ENCODE results near the gene NPHS1.

The NPHS1 gene

DNA sequence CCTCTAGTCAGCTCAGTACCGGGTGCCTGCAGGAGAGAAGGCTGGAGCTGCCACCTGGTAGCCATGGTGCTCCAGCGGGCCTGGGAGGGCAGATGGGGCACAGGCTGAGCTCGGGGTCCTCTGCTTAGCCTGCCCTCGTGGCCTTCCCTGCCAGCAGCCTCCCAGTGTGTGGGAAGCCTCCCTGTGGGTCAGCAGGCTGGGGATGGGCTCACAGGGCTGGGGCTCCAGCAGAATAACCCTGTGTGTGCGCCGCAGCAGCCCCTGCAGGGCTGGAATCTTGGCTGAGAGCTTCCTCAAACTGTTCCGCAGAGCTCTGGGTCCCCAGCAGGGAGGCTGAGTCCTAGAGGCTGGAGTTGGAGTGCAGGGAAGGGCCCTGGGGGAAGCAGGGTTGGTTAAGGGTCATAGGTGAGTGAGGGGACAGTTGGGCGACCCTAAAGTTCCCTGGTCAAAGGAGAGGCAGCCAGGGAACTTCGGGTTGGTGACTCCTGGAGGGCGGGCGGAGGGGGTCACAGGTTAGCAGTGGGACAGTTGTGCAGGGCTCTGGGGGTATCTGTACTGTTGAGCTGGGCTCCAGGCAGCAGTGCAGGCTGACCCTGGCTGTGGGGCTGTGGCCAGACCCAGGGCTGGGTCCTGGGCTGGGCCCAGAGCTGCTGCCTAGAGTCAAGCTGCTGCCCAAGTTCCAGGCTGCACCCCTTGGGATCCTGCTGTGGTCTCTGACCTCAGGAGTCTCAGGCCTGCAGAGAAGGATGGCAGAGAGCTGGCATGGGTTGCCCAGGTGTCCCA, 62.9 kb downstream of the NPHS1 start:
- no peak for DNase-seq (ENCODE audit: low read depth in 2 of 2)

DNA sequence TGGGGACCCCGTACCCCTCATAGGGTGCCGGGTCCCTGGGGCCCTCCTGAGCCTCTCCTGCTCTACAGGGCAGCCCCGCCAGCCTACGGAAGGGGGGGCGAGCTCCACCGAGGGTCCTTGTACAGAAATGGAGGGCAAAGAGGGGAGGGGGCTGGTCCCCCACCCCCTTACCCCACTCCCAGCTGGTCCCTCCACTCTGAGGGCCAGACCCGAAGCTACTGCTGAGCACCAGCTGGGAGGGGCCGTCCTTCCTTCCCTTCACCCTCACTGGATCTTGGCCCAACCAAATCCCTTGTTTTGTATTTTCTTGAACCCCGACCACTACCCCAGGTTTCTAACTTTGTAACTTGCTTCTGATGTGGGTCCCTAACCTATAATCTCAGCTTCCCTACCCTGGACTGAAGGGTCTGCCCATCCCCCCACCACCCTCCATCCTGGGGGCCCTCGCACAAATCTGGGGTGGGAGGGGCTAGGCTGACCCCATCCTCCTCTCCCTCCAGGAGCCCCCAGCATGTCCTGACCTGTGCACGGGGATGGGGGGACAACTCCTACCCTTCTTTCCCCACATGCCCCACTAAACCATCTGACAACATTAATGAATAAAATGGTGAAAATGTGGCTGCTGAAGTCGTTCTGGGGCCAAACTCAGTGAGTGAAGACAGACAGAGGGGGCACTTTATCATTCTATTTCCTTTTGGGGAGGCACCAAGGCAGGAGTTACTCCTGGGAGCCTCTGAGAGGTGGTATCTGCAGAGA, 63.9 kb downstream of the NPHS1 start:
- no peak for DNase-seq (ENCODE audit: low read depth in 2 of 2)

DNA sequence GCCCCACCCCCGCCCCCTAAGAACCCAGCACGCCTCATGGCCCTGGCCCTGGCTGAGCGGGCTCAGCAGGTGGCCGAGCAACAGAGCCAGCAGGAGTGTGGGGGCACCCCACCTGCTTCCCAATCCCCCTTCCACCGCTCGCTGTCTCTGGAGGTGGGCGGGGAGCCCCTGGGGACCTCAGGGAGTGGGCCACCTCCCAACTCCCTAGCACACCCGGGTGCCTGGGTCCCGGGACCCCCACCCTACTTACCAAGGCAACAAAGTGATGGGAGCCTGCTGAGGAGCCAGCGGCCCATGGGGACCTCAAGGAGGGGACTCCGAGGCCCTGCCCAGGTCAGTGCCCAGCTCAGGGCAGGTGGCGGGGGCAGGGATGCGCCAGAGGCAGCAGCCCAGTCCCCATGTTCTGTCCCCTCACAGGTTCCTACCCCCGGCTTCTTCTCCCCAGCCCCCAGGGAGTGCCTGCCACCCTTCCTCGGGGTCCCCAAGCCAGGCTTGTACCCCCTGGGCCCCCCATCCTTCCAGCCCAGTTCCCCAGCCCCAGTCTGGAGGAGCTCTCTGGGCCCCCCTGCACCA, 65.0 kb downstream of the NPHS1 start:
- DNase-seq (ENCODE audit: low read depth in 2 of 2): no peak

DNA sequence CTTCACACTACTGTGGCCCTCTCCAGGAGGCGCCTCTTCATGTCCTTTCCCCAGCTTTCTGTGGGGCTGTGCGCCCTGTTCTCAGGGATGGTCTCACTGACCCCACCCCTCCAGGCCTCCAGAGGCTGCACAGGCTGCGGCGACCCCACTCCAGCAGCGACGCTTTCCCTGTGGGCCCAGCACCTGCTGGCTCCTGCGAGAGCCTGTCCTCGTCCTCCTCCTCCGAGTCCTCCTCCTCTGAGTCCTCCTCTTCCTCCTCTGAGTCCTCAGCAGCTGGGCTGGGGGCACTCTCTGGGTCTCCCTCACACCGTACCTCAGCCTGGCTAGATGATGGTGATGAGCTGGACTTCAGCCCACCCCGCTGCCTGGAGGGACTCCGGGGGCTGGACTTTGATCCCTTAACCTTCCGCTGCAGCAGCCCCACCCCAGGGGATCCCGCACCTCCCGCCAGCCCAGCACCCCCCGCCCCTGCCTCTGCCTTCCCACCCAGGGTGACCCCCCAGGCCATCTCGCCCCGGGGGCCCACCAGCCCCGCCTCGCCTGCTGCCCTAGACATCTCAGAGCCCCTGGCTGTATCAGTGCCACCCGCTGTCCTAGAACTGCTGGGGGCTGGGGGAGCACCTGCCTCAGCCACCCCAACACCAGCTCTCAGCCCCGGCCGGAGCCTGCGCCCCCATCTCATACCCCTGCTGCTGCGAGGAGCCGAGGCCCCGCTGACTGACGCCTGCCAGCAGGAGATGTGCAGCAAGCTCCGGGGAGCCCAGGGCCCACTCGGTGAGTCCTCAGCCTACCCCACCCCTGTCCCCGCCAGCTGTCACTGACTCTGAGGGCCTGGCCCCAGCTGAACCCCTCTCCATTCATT, 65.8 kb downstream of the NPHS1 start:
- no peak for DNase-seq (ENCODE audit: low read depth in 2 of 2)

DNA sequence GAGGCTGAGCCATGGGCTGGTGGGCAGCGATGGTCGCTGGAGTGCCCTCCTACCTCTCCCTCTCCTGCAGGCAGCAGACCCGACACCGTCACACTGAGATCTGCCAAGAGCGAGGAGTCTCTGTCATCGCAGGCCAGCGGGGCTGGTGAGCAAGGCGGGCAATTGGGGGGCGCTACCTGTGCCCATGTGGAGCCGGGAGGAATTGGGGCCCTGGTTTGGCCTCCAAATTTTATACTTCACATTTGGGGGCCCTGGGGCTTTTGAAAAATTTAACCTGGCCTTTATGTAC, 67.0 kb downstream of the NPHS1 start:
- DNase-seq (ENCODE audit: low read depth in 2 of 2): no peak

DNA sequence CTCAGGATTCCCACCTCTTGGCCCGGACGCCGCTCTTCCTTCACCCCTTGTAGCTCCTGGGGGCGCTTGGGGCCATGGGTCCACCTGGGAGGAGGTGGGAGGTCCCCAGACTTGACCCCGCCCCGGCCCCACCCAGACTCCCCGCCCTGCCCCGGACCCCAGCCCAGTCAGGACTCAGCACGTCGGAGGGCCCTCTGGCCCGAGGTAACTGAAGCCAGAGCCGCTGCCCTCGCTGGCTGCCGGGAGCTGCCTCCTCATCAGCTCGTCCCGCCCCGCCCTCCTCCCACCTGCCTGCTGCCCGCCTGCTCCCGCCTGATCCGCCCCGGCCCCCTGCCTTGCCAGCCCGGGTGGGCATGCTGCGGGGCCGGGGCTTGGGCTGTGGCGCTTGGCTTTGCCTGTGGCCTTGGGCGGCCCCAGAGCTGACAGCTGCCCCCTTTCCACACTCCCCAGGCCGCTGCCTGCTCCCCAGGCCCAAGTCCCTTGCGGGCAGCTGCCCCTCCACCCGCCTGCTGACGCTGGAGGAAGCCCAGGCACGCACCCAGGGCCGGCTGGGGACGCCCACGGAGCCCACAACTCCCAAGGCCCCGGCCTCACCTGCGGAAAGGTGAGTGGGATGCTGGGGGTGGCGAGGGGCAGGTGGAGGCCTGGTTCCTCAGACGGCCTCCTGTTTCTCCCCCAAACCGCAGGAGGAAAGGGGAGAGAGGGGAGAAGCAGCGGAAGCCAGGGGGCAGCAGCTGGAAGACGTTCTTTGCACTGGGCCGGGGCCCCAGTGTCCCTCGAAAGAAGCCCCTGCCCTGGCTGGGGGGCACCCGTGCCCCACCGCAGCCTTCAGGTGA, 67.6 kb downstream of the NPHS1 start:
- DNase-seq (ENCODE audit: low read depth in 2 of 2): no peak

DNA sequence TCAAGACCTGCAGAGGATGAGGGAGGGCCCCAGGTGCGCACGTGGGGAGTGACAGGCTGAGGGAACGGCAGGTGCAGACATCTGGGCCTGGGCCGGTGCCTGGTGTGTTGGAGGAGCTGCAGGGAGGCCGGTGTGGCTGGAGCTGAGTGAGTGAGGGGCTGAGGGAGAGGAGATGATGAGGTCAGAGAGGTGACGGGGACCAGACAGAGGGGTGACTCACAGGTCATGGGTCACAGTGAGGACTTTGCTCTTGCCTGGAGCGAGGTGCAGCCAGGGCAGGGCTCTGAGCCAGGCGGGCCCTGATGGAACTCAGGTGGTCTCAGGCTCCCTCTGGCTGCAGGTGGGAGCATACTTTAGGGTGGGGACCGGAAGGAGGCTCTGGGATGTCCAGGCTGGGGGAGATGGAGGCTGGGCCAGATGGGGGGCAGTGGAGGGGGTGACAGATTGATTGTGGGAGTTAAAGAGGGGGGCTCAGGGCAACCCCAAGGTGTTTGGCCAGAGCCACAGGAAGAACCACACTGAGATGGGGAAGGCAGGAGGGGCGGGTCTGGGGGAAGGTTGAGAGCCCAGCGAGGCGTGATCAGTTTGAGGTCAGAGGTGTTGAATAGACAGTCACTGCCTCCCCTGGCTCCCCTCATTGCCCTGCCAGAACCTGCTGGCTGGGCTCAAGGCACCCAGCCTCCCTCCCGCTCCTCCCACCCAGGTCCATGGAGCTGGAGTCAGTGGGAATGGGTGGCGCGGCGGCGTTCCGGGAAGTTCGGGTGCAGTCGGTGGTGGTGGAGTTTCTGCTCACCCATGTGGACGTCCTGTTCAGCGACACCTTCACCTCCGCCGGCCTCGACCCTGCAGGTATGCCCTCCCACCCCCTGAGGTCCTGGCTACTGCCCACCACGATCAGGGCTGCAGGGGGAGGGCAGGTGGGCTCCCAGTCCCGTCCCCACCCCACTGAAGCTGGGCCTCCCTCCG, 68.6 kb downstream of the NPHS1 start:
- DNase-seq (ENCODE audit: low read depth in 2 of 2): no peak

DNA sequence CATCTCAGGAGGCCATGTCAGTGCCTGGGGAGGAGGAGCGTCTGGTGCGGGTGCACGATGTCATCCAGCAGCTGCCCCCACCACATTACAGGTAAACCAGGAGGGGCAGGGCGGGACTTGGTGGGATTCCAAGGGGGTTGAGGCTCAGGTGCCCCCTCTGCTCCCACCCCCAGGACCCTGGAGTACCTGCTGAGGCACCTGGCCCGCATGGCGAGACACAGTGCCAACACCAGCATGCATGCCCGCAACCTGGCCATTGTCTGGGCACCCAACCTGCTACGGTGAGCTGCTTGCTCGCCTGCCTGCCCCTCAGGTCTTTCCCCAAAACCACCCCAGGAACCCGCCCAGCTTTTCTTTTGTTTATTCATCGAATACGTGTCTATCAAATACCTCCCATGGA, 69.7 kb downstream of the NPHS1 start:
- DNase-seq (ENCODE audit: low read depth in 2 of 2): no peak

DNA sequence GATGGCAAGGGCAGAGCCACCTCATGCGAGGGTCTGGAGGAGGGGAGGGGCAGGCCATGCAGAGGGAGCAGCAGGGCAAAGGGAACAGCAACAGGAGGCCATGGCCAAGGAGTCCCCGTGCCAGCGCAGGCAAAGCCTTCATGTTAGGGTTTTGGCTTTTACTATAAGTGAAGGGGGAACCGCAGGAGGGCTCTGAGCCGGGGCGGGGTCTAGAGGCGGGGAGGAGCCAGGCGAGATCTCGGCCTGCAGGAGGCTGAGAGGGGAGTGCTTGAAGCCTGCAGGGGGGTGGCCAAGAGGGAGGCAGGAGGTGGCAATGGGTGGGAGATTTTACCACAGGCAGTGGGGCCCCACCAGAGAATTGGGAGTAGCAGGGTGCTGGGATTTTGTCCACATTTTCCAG, 70.7 kb downstream of the NPHS1 start:
- no peak for DNase-seq (ENCODE audit: low read depth in 2 of 2)

DNA sequence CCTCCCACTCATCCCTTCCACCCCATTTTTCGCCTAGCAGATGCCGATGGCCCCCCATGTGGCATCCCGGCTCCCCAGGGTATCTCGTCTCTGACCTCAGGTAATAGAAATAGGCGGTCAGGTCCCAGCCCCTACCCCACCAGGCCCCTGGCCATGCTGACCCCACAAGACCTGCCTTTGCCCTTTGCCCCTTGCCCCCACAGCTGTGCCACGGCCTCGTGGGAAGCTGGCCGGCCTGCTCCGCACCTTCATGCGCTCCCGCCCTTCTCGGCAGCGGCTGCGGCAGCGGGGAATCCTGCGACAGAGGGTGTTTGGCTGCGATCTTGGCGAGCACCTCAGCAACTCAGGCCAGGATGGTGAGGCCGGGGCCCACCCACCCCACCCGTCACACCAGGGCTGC, 71.6 kb downstream of the NPHS1 start:
- DNase-seq (ENCODE audit: low read depth in 2 of 2): no peak

DNA sequence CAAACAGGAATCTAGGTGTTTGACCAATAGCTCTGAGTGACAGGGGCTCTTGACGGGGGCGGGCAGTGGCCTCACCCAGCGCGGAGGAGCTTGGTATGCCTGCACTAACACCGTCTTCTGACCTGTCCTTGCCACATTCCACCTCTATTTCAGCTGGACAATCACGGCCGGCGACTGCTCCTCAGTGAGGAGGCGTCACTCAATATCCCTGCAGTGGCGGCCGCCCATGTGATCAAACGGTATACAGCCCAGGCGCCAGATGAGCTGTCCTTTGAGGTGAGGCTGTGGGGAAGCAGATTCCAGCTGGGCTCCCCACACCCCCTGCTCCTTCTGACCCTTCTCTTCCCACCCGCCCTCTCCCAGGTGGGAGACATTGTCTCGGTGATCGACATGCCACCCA, 72.2 kb downstream of the NPHS1 start:
- DNase-seq (ENCODE audit: low read depth in 2 of 2): no peak

DNA sequence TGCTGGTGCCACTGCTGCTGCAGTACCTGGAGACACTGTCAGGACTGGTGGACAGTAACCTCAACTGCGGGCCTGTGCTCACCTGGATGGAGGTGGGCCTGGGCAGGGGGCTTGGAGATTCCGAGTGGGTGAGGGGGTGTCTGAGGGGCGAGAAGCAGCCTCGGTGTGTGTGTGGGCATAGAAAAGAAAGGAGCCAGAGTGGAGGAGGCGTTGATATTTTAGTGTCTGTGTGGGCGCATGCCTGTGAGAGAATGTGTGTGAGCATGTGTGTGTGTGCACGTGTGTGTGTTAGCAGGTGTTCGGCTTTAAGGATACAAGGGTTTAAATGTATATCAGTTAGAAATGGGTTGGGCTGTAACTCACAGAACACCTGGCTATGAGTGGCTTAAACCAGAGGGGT, 73.3 kb downstream of the NPHS1 start:
- no peak for DNase-seq (ENCODE audit: low read depth in 2 of 2)

DNA sequence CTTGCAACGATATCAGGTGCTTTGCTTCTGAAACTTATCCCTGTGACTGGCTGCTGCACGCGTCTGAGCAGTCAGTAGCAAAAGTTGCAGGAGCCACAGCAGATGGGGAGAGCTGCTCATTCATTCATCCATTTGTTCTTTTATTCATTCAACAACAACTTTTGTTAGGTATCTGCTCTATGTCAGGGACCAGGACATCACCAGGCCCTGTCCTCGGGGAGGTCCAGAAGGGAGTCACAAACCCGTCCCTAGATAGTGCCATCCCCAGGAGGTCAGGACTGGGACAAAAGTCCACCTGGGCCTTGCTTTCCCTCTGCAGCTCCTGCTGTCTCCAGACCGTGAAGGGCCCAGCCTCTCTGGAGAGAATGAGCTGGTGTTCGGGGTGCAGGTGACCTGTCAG, 74.3 kb downstream of the NPHS1 start:
- DNase-seq (ENCODE audit: low read depth in 2 of 2): no peak

DNA sequence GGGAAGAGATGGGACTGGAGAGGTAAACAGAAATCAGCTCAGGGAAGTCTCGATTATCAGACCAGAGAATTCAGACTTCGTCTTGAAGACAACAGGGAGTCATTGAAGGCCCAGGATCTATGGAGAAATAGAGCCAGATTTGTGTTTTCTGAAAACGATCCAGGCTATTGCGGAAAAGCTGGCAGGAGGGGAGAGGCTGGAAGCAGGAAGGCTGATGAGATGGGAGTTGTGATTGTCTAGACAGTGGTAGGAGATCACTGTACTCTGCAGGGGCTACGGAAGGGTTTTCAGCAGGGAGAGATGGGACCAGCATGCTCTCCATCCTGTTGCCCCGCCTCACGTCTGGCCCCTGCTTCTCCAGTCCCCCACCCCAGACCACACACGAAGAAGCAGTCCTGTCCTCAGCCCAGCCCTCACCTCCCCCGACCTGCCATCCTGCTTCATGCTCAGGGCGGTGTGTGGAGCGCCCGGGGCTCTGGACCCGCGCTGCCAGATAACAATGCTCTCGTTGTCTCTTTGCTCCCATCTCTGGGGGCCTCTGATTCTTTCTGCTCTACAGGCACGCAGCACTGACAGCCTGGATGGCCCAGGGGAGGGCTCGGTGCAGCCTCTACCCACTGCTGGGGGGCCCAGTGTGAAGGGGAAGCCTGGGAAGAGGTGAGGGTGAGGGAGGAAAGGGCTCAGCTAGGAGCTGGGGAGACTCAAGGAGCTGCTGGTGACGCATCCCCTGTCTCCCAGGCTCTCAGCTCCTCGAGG, 75.0 kb downstream of the NPHS1 start:
- no peak for DNase-seq (ENCODE audit: low read depth in 2 of 2)

DNA sequence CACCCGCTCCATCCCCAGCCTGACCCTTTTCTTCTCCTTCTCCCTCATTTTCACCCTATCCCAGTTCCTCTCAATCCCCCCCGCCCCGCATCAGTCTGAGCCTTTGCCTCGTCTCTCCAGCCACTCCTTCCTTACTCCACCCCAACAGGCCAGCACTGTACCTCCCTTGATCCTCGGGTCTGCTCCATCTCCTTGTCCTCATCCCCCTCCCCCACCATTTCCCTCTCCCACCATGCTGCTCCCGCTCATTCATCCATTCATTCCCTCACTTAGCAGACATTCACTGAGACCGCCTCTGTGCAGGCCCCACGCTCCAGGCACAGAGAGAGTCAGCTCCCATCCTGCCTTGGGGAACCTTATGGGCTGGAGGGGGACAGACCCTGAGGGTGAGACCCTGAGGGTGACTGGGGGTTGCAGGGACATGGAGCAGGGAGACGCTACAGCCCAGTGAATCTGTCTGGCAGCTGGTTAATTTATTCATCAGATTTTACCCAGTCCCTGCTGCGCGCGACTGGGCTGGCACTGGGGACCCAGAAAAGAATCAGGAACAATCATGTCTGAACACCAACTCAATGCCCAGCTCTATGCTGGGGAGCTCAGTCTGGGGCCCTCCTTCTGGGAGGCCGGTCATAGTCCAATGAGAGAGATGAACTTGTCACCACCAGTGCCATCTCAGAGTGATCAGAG, 76.1 kb downstream of the NPHS1 start:
- no peak for DNase-seq (ENCODE audit: low read depth in 2 of 2)

Data from stimulated activated CD4-positive, alpha-beta T cell treated with anti-CD3 and anti-CD28 coated beads, Interleukin-4, amount 100 ng/mL, for 48 hours (primary cell).